GM18498 (cell line): Measurements from ENCODE around the gene CNNM2.
"Not testable (repeated sequence)": the region's sequence is repeated elsewhere in the genome, so short reads cannot be mapped to it uniquely, and the experiment has no call there.

ENCODE experiments used
- ATAC-seq: cut with Tn5 transposase; IDR thresholded peaks from one replicate; pipeline ENCODE4 v1.9.1; 2021; ENCODE audit warnings: mild to moderate bottlenecking, moderate library complexity; ENCODE audit not compliant: unreplicated experiment

Gene CNNM2

DNA sequence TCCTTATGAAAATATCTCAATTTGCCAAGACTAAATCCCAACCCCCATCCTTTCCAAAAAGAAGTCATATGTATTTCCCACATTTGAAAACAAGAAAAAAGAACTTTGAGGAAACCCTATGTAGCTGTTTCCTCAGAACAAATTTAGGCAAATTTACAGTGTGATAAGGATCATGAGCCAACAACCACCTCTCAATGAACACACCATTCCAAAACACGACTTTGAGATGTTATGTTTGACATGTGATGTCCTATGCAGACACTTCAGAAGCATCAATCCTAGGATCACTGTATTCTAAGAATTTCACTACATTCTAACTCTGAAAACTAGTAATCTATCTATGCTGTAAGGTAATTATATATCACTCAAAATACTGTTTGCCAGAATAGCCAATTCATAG, 212.8 kb downstream of the CNNM2 start:
- ATAC-seq = no peak

DNA sequence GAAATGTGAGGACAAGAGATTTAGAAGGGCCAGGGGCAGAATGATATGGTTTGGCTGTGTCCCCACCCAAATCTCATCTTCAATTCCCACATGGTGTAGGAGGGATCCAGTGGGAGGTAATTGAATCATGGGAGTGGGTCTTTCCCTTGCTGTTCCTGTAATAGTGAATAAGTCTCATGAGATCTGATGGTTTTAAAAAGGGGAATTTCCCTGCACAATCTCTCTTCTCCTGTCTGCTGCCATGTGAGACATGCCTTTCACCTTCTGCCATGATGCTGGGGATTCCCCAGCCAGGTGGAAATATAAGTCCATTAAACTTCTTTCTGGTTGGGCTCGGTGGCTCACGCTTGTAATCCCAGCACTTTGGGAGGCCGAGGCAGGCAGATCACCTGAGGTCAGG, 217.1 kb downstream of the CNNM2 start:
- not testable (repeated sequence) for ATAC-seq

DNA sequence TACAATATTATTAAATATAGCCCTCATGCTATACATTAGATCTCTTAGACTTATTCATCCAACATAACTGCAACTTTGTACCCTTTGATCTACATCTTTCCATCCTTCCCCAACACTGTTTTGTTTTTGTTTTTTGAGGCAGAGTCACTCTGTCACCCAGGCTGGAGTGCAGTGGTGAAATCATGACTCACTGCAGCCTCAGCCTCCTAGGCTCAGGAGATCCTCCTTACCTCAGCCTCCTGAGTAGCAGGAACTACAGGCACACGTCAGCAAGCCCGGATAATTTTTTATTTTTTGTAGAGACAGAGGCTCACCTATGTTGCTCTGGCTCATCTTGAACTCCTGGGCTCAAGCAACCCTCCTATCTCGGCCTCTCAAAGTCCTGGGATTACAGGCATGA, 221.7 kb downstream of the CNNM2 start:
- no peak for ATAC-seq
